Peyer's patch (tissue), 4 donors: ENCODE results near the gene DLL3.

Experiments
- POLR2A ChIP-seq, 2 donors: fragments of 450-650 bp; IDR thresholded peaks; one replicate each; pipeline ENCODE4 v1.5.1; 2017; ENCODE audit warnings: antibody characterized with exemption in 2 of 2, mild to moderate bottlenecking in 2 of 2, moderate library complexity in 2 of 2
- TF ChIP-seq, protein P1 (sequence below), 6 experiments: fragments of 450-650 bp in 4 of 6; fragments of 200-600 bp in 2 of 6; sonication (generic) in 1 of 6; IDR thresholded peaks; one replicate each; pipeline ENCODE4 v1.5.1; 2017 to 2019; ENCODE audit warnings: antibody characterized with exemption in 6 of 6, mild to moderate bottlenecking in 3 of 6, moderate library complexity in 1 of 6

GRCh38 chr19:39481676-39482075 is 17.1 kb upstream of the DLL3 start:
- TF ChIP-seq, protein P1, sequence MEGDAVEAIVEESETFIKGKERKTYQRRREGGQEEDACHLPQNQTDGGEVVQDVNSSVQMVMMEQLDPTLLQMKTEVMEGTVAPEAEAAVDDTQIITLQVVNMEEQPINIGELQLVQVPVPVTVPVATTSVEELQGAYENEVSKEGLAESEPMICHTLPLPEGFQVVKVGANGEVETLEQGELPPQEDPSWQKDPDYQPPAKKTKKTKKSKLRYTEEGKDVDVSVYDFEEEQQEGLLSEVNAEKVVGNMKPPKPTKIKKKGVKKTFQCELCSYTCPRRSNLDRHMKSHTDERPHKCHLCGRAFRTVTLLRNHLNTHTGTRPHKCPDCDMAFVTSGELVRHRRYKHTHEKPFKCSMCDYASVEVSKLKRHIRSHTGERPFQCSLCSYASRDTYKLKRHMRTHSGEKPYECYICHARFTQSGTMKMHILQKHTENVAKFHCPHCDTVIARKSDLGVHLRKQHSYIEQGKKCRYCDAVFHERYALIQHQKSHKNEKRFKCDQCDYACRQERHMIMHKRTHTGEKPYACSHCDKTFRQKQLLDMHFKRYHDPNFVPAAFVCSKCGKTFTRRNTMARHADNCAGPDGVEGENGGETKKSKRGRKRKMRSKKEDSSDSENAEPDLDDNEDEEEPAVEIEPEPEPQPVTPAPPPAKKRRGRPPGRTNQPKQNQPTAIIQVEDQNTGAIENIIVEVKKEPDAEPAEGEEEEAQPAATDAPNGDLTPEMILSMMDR (IDR thresholded peaks at IDR 0.05) = no peak
- no peak for TF ChIP-seq POLR2A (IDR thresholded peaks at IDR 0.05)
